ENCODE data around the gene L3MBTL2. TPM values are rescaled to one million over a fixed set of nuclear protein-coding genes. Genes with fewer than 3 reads are reported as not detected.

Gene L3MBTL2
- total and polyA plus RNA-seq, 11 donors = 7.3 to 25.7 (median 14.6) TPM

GRCh38 chr22:41264408-41264941 lies 59.4 kb downstream of the L3MBTL2 start:
- no peak overlapping the region for H3K4me3 ChIP-seq
- H3K27ac ChIP-seq = no peak overlapping the region
- peaks cover 0 to 21% (median 5%) of the 10 kb centered on the region in 12 donors for H3K4me1 ChIP-seq
- H3K36me3 ChIP-seq = peaks cover 4 to 94% (median 84%) of the 10 kb centered on the region in 9 donors
- no peak for TF ChIP-seq CTCF (IDR thresholded peaks at IDR 0.05)
- TF ChIP-seq POLR2A (IDR thresholded peaks at IDR 0.05) = no peak
- DNase-seq (no peak), ATAC-seq (no peak)
- H3K27me3 ChIP-seq = no peaks in the 10 kb centered on the region
- whole genome bisulfite sequencing, 4 donors = 93 to 96% (median 94%) methylated on average over 13 to 15 of the region's 15 CpGs
- intact Hi-C loops (cut with DNase I) = loop anchor here in 2 of 10 donors (5.0 to 10.0 kb wide), 2 partner anchors 67 to 90 kb away; no protein-coding TSS in a partner anchor
- H3K9me3 ChIP-seq = no peaks in the 10 kb centered on the region

- Histone ChIP-seq H3K4me1 (no peaks in the 10 kb centered on the region), H3K27ac (no peak overlapping the region), H3K9me3 (no peaks in the 10 kb centered on the region), H3K27me3 (no peaks in the 10 kb centered on the region), H3K4me3 (no peak overlapping the region), H3K36me3 (peaks cover 0 to 95% (median 85%) of the 10 kb centered on the region in 9 donors)
- no peak for ATAC-seq
- intact Hi-C loops (cut with DNase I) = loop anchor here in 1 of 10 donors (10.0 kb wide), 1 partner anchor 93 kb away; no protein-coding TSS in a partner anchor
- 94 to 97% (median 96%) methylated on average over 16 of the region's 16 CpGs for WGBS, 4 donors
- TF ChIP-seq CTCF (IDR thresholded peaks at IDR 0.05) (no peak), POLR2A (IDR thresholded peaks at IDR 0.05) (no peak)
- peak in 1 of 5 donors; percentile 18 for DNase-seq
Measured at GRCh38 chr22:41267958-41268357, 62.8 kb downstream of the L3MBTL2 start.

GRCh38 chr22:41271787-41272186 lies 66.7 kb downstream of the L3MBTL2 start:
- TF ChIP-seq CTCF (IDR thresholded peaks at IDR 0.05) = no peak
- no peak for TF ChIP-seq POLR2A (IDR thresholded peaks at IDR 0.05)
- Histone ChIP-seq H3K4me1 (peaks cover 0 to 4% (median 0%) of the 10 kb centered on the region in 12 donors), H3K27me3 (no peaks in the 10 kb centered on the region), H3K9me3 (no peaks in the 10 kb centered on the region), H3K4me3 (no peak overlapping the region), H3K27ac (no peak overlapping the region), H3K36me3 (peaks cover 0 to 97% (median 89%) of the 10 kb centered on the region in 9 donors)
- intact Hi-C loops (cut with DNase I) = no loop called here
- peak in 1 of 5 donors; percentile 9 for DNase-seq
- no peak for ATAC-seq
- WGBS, 4 donors = 91 to 94% (median 94%) methylated on average over 8 to 9 of the region's 9 CpGs

GRCh38 chr22:41273128-41273527 lies 68.0 kb downstream of the L3MBTL2 start:
- Histone ChIP-seq H3K27ac (no peak overlapping the region), H3K4me1 (peaks cover 0 to 4% (median 0%) of the 10 kb centered on the region in 12 donors), H3K9me3 (no peaks in the 10 kb centered on the region), H3K4me3 (no peak overlapping the region), H3K27me3 (no peaks in the 10 kb centered on the region), H3K36me3 (peaks cover 0 to 96% (median 86%) of the 10 kb centered on the region in 9 donors)
- DNase-seq = no peak
- no peak for TF ChIP-seq CTCF (IDR thresholded peaks at IDR 0.05)
- TF ChIP-seq POLR2A (IDR thresholded peaks at IDR 0.05) = no peak
- 88 to 93% (median 92%) methylated on average over 7 of the region's 7 CpGs for WGBS, 4 donors
- no peak for ATAC-seq
- intact Hi-C loops (cut with DNase I) = no loop called here
